HepG2 (cell line): ENCODE results near the gene ZNF644. TPM values are rescaled to one million over a fixed set of nuclear protein-coding genes. Genes with fewer than 3 reads are reported as not detected.

Experiments used
- ARHGAP35 ChIP-seq: sonication (generic); formaldehyde crosslinking; IDR thresholded peaks from 2 replicates; pipeline ENCODE4 v1.9.0; 2022; ENCODE audit warnings: mild to moderate bottlenecking, inconsistent platforms, moderate library complexity, missing genetic modification reagents, borderline replicate concordance
- BHLHE40 ChIP-seq: IDR thresholded peaks from 2 replicates; pipeline ENCODE4 v1.6.1; 2011; ENCODE audit warnings: low read length, improper control_type of control experiment
- ELF3 ChIP-seq: IDR thresholded peaks from 2 replicates; pipeline ENCODE4 v1.6.1; 2016; ENCODE audit warnings: missing genetic modification reagents, missing compliant biosample characterization
- HCFC1 ChIP-seq: fragments of 150-350 bp; IDR thresholded peaks from 2 replicates; pipeline ENCODE4 v1.6.1; 2014; ENCODE audit warnings: low read depth, low read length
- RFX3 ChIP-seq: IDR thresholded peaks from 2 replicates; pipeline ENCODE4 v1.6.1; 2016; ENCODE audit warnings: missing biosample characterization, missing genetic modification reagents
- SALL1 ChIP-seq: sonication (generic); formaldehyde crosslinking; IDR thresholded peaks from 2 replicates; pipeline ENCODE4 v1.8.0; 2022; ENCODE audit warnings: mild to moderate bottlenecking, missing genetic modification reagents
- SOX6 ChIP-seq, 2 experiments: fragments of 450-650 bp in 1 of 2; sonication (generic) in 1 of 2; formaldehyde crosslinking in 1 of 2; IDR thresholded peaks; 2 replicates each; pipeline versions ENCODE4 v1.4.0 to v1.6.1; 2017 to 2020; ENCODE audit warnings: antibody characterized with exemption in 1 of 2, mild to moderate bottlenecking in 1 of 2, missing genetic modification reagents in 1 of 2
- SP5 ChIP-seq: IDR thresholded peaks from 2 replicates; pipeline ENCODE4 v1.6.1; 2016; ENCODE audit warnings: low read depth, borderline replicate concordance
- SRF ChIP-seq: IDR thresholded peaks from 2 replicates; pipeline ENCODE4 v1.6.1; 2011; ENCODE audit warnings: mild to moderate bottlenecking, low read depth, low read length, moderate library complexity
- TBX3 ChIP-seq: fragments of 450-650 bp; IDR thresholded peaks from 2 replicates; pipeline ENCODE4 v1.6.1; 2017; ENCODE audit warnings: antibody characterized with exemption, mild to moderate bottlenecking, inconsistent platforms, borderline replicate concordance
- TGIF2 ChIP-seq: IDR thresholded peaks from 2 replicates; pipeline ENCODE4 v1.6.1; 2016; ENCODE audit warnings: control low read depth, missing compliant biosample characterization
- U2AF2 ChIP-seq: fragments of 200-400 bp; formaldehyde crosslinking; IDR thresholded peaks from 2 replicates; pipeline ENCODE4 v1.6.1; 2017; ENCODE audit warnings: low read depth, mild to moderate bottlenecking, low read length
- ZBTB3 ChIP-seq: sonication (generic); formaldehyde crosslinking; IDR thresholded peaks from 2 replicates; pipeline ENCODE4 v1.4.0; 2020; ENCODE audit warnings: low read depth, mild to moderate bottlenecking, moderate library complexity, missing genetic modification reagents, borderline replicate concordance
- ZNF138 ChIP-seq: sonication (generic); formaldehyde crosslinking; IDR thresholded peaks from 2 replicates; pipeline ENCODE4 v1.5.0; 2020; ENCODE audit warnings: mild to moderate bottlenecking, low read depth, missing genetic modification reagents
- ZNF207 ChIP-seq: fragments of 450-650 bp; IDR thresholded peaks from 2 replicates; pipeline ENCODE4 v1.6.1; 2016; ENCODE audit warnings: antibody characterized with exemption, borderline replicate concordance
- ZNF496 ChIP-seq: sonication (generic); formaldehyde crosslinking; IDR thresholded peaks from 2 replicates; pipeline ENCODE4 v1.8.1; 2023; ENCODE audit warnings: mild to moderate bottlenecking, moderate library complexity, missing genetic modification reagents; ENCODE audit not compliant: insufficient replicate concordance
- ZNF510 ChIP-seq: sonication (generic); formaldehyde crosslinking; IDR thresholded peaks from 2 replicates; pipeline ENCODE4 v1.4.0; 2020; ENCODE audit warnings: low read depth, mild to moderate bottlenecking, missing genetic modification reagents
- ZNF556 ChIP-seq: sonication (generic); formaldehyde crosslinking; IDR thresholded peaks from 2 replicates; pipeline ENCODE4 v1.4.0; 2020; ENCODE audit warnings: mild to moderate bottlenecking, missing genetic modification reagents, borderline replicate concordance
- ZNF709 ChIP-seq: sonication (generic); formaldehyde crosslinking; IDR thresholded peaks from 2 replicates; pipeline ENCODE4 v1.5.0; 2020; ENCODE audit warnings: mild to moderate bottlenecking, missing genetic modification reagents
- ZSCAN31 ChIP-seq: sonication (generic); formaldehyde crosslinking; IDR thresholded peaks from 2 replicates; pipeline ENCODE4 v1.5.0; 2020; ENCODE audit warnings: low read depth, mild to moderate bottlenecking, missing genetic modification reagents
- polyA plus RNA-seq, 8 experiments: library from polyadenylated mRNA; depleted of rRNA in 3 of 8; stranded (reverse) in 7 of 8; unstranded in 1 of 8; fragments of >200 nt; fragmentation: Illumina TruSeq in 4 of 8; extraction: Trizol in 4 of 8; gene quantifications; 2 replicates each; pipeline versions ENCODE4 v1.2.1 to v1.2.3, GENCODE V29; 2011 to 2016; ENCODE audit warnings: low read depth in 4 of 8, missing spikeins in 1 of 8, mixed read lengths in 1 of 8; ENCODE audit not compliant: insufficient read depth in 1 of 8
- total RNA-seq, 5 experiments: library from RNA; depleted of rRNA; stranded (reverse); fragments of >200 nt; fragmentation: Illumina TruSeq; extraction: Trizol; gene quantifications; 2 replicates each; pipeline ENCODE4 v1.2.3, GENCODE V29; 2016; ENCODE audit warnings: low read depth in 1 of 5
- TF ChIP-seq, protein P1 (sequence below): sonication (generic); formaldehyde crosslinking; IDR thresholded peaks from 2 replicates; pipeline ENCODE4 v1.8.1; 2023; ENCODE audit warnings: mild to moderate bottlenecking, missing genetic modification reagents
- TF ChIP-seq, protein P2 (sequence below): sonication (generic); formaldehyde crosslinking; IDR thresholded peaks from 2 replicates; pipeline ENCODE4 v1.8.1; 2023; ENCODE audit warnings: mild to moderate bottlenecking, missing genetic modification reagents, borderline replicate concordance
- TF ChIP-seq, protein P3 (sequence below): sonication (generic); formaldehyde crosslinking; IDR thresholded peaks from 2 replicates; pipeline ENCODE4 v1.4.0; 2020; ENCODE audit warnings: mild to moderate bottlenecking, missing genetic modification reagents, borderline replicate concordance

ZNF644 gene
- total and polyA plus RNA-seq, 2 of the 13 experiments (the other 11 are each of a cell fraction or from before 2014, with no cell fraction given): 17.7 to 51.7 TPM

DNA sequence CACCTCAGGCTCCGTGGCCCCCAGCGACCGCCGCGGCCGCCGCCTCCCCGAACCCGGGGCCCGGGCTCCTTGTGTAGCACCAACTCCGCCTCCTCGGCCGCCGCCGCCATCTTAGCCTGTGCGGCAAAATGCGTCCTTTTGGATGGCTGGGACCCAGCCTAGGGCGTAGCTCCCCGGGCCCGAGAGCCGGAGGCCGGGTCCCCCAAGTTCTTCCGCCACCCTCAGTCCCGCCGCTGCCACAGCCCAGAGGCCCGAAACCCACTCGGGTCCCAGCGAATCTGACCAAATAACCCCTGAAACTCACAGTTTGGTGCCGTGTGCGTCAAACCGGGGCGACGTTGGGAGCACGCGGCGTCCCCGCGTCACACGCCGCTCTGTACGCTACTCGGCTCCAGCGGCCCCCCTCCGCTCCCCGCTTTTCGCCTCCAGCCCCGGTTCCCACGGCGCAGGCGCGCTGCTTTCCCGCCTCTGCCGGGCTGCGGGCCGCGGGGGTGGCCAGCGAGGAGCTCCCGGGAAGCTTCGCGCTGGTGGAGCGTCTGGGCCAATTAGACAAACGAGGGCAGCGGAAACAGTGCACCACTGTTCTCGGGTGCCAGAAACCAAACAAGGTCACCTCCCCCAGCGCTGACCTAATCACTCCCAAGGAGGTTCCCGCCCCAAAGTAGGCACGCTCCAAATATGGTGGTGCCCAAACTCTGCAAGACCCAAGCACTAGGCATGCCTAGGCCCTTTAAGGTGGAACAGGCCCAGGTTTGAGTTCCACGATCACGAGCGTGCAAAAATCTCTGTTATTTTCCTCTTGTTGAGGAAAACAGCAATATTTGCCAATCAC lies at the start of gene ZNF644 (continued):
- TF ChIP-seq, protein P1, sequence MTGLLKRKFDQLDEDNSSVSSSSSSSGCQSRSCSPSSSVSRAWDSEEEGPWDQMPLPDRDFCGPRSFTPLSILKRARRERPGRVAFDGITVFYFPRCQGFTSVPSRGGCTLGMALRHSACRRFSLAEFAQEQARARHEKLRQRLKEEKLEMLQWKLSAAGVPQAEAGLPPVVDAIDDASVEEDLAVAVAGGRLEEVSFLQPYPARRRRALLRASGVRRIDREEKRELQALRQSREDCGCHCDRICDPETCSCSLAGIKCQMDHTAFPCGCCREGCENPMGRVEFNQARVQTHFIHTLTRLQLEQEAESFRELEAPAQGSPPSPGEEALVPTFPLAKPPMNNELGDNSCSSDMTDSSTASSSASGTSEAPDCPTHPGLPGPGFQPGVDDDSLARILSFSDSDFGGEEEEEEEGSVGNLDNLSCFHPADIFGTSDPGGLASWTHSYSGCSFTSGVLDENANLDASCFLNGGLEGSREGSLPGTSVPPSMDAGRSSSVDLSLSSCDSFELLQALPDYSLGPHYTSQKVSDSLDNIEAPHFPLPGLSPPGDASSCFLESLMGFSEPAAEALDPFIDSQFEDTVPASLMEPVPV: peak; percentile 86
- TF ChIP-seq ZNF207 (no peak), RFX3 (CRISPR knock-in tag) (no peak), TBX3 (no peak), TGIF2 (CRISPR knock-in tag) (peak; percentile 48; the same call in 1 of the 2 replicates), SALL1 (CRISPR knock-in tag) (peak; percentile 96), SOX6 (IDR thresholded peaks at IDR 0.05) (no peak), SOX6 (CRISPR knock-in tag; IDR thresholded peaks at IDR 0.05) (peak; percentile 74), ZNF709 (CRISPR knock-in tag) (peak; percentile 99), ZBTB3 (CRISPR knock-in tag) (no peak), ZNF138 (CRISPR knock-in tag) (no peak), U2AF2 (no peak), BHLHE40 (no peak), ZNF496 (no peak), HCFC1 (no peak), ZNF510 (CRISPR knock-in tag) (peak; percentile 96), ZSCAN31 (CRISPR knock-in tag) (no peak), ZNF556 (CRISPR knock-in tag) (peak; percentile 26; the same call in 1 of the 2 replicates), ELF3 (CRISPR knock-in tag) (peak; percentile 69), SP5 (CRISPR knock-in tag) (peak; percentile 68; the same call in 1 of the 2 replicates), ARHGAP35 (CRISPR knock-in tag) (peak; percentile 96; the same call in 1 of the 2 replicates), SRF (peak; percentile 95)
- TF ChIP-seq, protein P2, sequence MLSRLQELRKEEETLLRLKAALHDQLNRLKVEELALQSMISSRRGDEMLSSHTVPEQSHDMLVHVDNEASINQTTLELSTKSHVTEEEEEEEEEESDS (CRISPR knock-in tag): peak; percentile 87; the same call in 1 of the 2 replicates
- TF ChIP-seq, protein P3, sequence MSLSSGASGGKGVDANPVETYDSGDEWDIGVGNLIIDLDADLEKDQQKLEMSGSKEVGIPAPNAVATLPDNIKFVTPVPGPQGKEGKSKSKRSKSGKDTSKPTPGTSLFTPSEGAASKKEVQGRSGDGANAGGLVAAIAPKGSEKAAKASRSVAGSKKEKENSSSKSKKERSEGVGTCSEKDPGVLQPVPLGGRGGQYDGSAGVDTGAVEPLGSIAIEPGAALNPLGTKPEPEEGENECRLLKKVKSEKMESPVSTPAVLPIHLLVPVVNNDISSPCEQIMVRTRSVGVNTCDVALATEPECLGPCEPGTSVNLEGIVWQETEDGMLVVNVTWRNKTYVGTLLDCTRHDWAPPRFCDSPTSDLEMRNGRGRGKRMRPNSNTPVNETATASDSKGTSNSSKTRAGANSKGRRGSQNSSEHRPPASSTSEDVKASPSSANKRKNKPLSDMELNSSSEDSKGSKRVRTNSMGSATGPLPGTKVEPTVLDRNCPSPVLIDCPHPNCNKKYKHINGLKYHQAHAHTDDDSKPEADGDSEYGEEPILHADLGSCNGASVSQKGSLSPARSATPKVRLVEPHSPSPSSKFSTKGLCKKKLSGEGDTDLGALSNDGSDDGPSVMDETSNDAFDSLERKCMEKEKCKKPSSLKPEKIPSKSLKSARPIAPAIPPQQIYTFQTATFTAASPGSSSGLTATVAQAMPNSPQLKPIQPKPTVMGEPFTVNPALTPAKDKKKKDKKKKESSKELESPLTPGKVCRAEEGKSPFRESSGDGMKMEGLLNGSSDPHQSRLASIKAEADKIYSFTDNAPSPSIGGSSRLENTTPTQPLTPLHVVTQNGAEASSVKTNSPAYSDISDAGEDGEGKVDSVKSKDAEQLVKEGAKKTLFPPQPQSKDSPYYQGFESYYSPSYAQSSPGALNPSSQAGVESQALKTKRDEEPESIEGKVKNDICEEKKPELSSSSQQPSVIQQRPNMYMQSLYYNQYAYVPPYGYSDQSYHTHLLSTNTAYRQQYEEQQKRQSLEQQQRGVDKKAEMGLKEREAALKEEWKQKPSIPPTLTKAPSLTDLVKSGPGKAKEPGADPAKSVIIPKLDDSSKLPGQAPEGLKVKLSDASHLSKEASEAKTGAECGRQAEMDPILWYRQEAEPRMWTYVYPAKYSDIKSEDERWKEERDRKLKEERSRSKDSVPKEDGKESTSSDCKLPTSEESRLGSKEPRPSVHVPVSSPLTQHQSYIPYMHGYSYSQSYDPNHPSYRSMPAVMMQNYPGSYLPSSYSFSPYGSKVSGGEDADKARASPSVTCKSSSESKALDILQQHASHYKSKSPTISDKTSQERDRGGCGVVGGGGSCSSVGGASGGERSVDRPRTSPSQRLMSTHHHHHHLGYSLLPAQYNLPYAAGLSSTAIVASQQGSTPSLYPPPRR (CRISPR knock-in tag): no peak
